HG03571 (cell line): ENCODE measurements around the gene ARHGEF38.
"Not testable (repeated sequence)": the region's sequence is repeated elsewhere in the genome, so short reads cannot be mapped to it uniquely, and the experiment has no call there.

Source experiments
- ATAC-seq: cut with Tn5 transposase; IDR thresholded peaks from one replicate; pipeline ENCODE4 v1.9.1; 2021; ENCODE audit not compliant: unreplicated experiment

The ARHGEF38 gene

GRCh38 chr4:105710012-105710600 lies 157.7 kb downstream of the ARHGEF38 start:
- no peak for ATAC-seq

- ATAC-seq, result no peak
Measured at GRCh38 chr4:105710678-105711077, 158.3 kb downstream of the ARHGEF38 start.

- ATAC-seq, result no peak
Measured at GRCh38 chr4:105712766-105713165, 160.3 kb downstream of the ARHGEF38 start.

- peak; percentile 61 for ATAC-seq
Measured at GRCh38 chr4:105714071-105714521, 161.7 kb downstream of the ARHGEF38 start.

GRCh38 chr4:105714932-105715331 lies 162.5 kb downstream of the ARHGEF38 start:
- no peak for ATAC-seq

GRCh38 chr4:105715692-105716278 lies 163.4 kb downstream of the ARHGEF38 start:
- no peak for ATAC-seq

GRCh38 chr4:105719204-105719603 lies 166.8 kb downstream of the ARHGEF38 start:
- ATAC-seq, result no peak

- no peak for ATAC-seq
Measured at GRCh38 chr4:105725623-105726022, 173.2 kb downstream of the ARHGEF38 start.

GRCh38 chr4:105729895-105730294 lies 177.5 kb downstream of the ARHGEF38 start:
- not testable (repeated sequence) for ATAC-seq
